Esophagus squamous epithelium (tissue), 5 donors: ENCODE measurements around the gene STK11. TPM values are rescaled to one million over a fixed set of nuclear protein-coding genes. Genes with fewer than 3 reads are reported as not detected.
"Not testable (repeated sequence)": the region's sequence is repeated elsewhere in the genome, so short reads cannot be mapped to it uniquely, and the experiment has no call there.

ENCODE experiments used
- DNase-seq: peaks from one replicate; lab custom pipeline; 2025; lab: John Stamatoyannopoulos, UW
- H3K27ac ChIP-seq, 4 donors: fragments of 200-600 bp; sonication (generic); one replicate each; pipeline ENCODE4 v1.5.1; 2016 to 2019; ENCODE audit warnings: mild to moderate bottlenecking in 1 of 4
- H3K27me3 ChIP-seq, 4 donors: fragments of 200-600 bp; sonication (generic); 1 replicate in 3 of 4; 2 replicates in 1 of 4; pipeline versions ENCODE4 v1.5.1 to v1.6.0; 2017 to 2021; ENCODE audit warnings: antibody characterized with exemption in 1 of 4
- H3K36me3 ChIP-seq, 3 donors: fragments of 200-600 bp; sonication (generic); one replicate each; pipeline ENCODE4 v1.5.1; 2016 to 2019
- H3K4me1 ChIP-seq, 3 donors: fragments of 200-600 bp; sonication (generic); one replicate each; pipeline ENCODE4 v1.5.1; 2017 to 2019
- H3K4me3 ChIP-seq, 4 donors: fragments of 200-600 bp; sonication (generic); 1 replicate in 3 of 4; 2 replicates in 1 of 4; pipeline ENCODE4 v1.5.1; 2016 to 2019; ENCODE audit warnings: mild to moderate bottlenecking in 2 of 4, moderate library complexity in 1 of 4
- H3K9me3 ChIP-seq, 3 donors: fragments of 200-600 bp; sonication (generic); one replicate each; pipeline ENCODE4 v1.5.1; 2016 to 2019
- POLR2A ChIP-seq, 4 donors: fragments of 450-650 bp; IDR thresholded peaks; one replicate each; pipeline ENCODE4 v1.6.1; 2017; ENCODE audit warnings: antibody characterized with exemption in 4 of 4, mild to moderate bottlenecking in 4 of 4, moderate library complexity in 3 of 4
- WGBS, 2 donors: methylation state at CpG; one replicate each; pipeline ENCODE4 v1.1.5; 2018; 5-methylcytosine and 5-hydroxymethylcytosine counted together
- intact Hi-C: fragments of 100-400 bp; cut with DNase I; formaldehyde crosslinking; loops from one replicate; pipeline ENCODE4 v1.15.0; 2022
- total RNA-seq, 4 donors: library from RNA; depleted of rRNA; stranded (reverse); fragments of >200 nt; gene quantifications; one replicate each; pipeline ENCODE4 v1.1.0, GENCODE V29; 2016
- TF ChIP-seq, protein P1 (sequence below), 6 experiments: fragments of 450-650 bp in 4 of 6; fragments of 200-600 bp in 2 of 6; sonication (generic) in 2 of 6; IDR thresholded peaks; one replicate each; pipeline ENCODE4 v1.5.1; 2016 to 2019; ENCODE audit warnings: antibody characterized with exemption in 6 of 6, mild to moderate bottlenecking in 4 of 6, moderate library complexity in 4 of 6
- donor health status: DM: yes; HTN: yes; CAD: no.

Gene STK11
- total RNA-seq, 4 donors from 2014 or later: 59.3 to 68.5 (median 61.6) TPM

GRCh38 chr19:1182727-1183126, 22.9 kb upstream of the STK11 start:
- H3K4me1 ChIP-seq: peaks cover 28 to 66% (median 44%) of the 10 kb centered on the region in 3 donors
- no peak for DNase-seq

DNA sequence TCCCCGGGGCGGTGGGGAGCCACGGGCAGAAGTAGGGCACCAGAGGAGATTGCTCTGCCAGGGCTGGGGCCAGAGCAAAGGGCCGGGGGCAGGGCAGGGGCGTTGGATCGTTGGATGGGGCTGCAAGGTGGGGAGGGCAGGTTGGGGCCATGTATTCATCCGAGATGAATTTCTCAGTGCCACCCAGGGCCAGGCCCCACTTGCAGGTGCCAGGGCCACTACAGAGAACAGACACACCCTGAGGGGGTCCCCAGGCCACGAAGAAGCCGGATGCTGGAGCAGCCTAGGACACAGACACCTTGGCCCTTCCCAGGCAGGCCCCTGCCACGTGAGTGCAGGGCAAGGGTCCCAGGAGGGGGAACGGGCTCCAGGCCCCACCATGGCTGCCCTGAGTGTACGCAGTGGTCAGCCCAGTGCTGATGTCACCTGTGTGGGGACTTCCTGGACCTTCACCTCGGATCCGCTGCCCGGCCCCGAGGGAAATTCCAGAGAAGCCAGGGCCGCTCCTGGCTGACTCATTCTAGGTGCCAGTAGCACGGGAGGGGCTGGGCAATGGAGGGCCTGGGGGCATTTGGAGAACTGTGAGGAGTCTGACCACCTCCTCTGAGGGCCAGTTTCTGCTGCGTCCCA, 21.9 kb upstream of the STK11 start:
- intact Hi-C loops: no loop called here

More at GRCh38 chr19:1182727-1183126, 22.9 kb upstream of the STK11 start:
- H3K9me3 ChIP-seq: no peaks in the 10 kb centered on the region
- H3K27me3 ChIP-seq: no peaks in the 10 kb centered on the region
- H3K4me3 ChIP-seq: no peak overlapping the region
- TF ChIP-seq, protein P1, sequence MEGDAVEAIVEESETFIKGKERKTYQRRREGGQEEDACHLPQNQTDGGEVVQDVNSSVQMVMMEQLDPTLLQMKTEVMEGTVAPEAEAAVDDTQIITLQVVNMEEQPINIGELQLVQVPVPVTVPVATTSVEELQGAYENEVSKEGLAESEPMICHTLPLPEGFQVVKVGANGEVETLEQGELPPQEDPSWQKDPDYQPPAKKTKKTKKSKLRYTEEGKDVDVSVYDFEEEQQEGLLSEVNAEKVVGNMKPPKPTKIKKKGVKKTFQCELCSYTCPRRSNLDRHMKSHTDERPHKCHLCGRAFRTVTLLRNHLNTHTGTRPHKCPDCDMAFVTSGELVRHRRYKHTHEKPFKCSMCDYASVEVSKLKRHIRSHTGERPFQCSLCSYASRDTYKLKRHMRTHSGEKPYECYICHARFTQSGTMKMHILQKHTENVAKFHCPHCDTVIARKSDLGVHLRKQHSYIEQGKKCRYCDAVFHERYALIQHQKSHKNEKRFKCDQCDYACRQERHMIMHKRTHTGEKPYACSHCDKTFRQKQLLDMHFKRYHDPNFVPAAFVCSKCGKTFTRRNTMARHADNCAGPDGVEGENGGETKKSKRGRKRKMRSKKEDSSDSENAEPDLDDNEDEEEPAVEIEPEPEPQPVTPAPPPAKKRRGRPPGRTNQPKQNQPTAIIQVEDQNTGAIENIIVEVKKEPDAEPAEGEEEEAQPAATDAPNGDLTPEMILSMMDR (IDR thresholded peaks at IDR 0.05): no peak
- no peak for TF ChIP-seq POLR2A (IDR thresholded peaks at IDR 0.05)
- WGBS, 2 donors: 62 to 72% methylated on average over 6 to 8 of the region's 11 CpGs
- no peaks in the 10 kb centered on the region for H3K36me3 ChIP-seq
- intact Hi-C loops: no loop called here
- H3K27ac ChIP-seq: peak overlapping the region in 3 of 4 donors; percentile 87 to 92 (median 88)

DNA sequence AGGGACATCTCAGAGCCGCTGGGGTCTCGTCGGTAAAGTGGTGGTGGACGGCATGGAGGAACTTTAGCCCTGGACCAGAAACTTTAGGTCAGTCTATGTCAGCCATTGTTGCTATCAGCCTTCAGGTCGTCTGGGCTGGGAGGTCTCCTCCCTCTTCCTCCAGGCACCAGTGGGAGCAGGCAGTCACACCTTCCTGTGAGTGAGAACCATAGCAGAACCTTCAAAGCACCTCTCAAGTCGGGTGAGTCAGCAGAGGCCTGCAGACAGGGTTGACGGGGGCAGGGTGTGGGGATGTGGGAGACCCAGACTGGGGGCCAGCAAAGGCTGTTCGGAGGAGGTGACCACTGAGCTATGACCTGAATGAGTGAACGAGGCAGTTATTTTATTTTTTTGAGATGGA, 16.2 kb upstream of the STK11 start:
- no peak for TF ChIP-seq POLR2A (IDR thresholded peaks at IDR 0.05)
- TF ChIP-seq, protein P1 (IDR thresholded peaks at IDR 0.05): no peak
- intact Hi-C loops: no loop called here
- Histone ChIP-seq H3K36me3 (no peaks in the 10 kb centered on the region), H3K27me3 (no peaks in the 10 kb centered on the region), H3K4me3 (no peak overlapping the region), H3K9me3 (no peaks in the 10 kb centered on the region), H3K27ac (peak overlapping the region in 1 of 4 donors; percentile 21), H3K4me1 (peaks cover 0 to 32% (median 3%) of the 10 kb centered on the region in 3 donors)
- DNase-seq: no peak
- WGBS, 2 donors: 62 to 76% methylated on average over 6 to 7 of the region's 9 CpGs

More for the DNA sequence above, 21.9 kb upstream of the STK11 start:
- H3K4me1 ChIP-seq: peaks cover 28 to 59% (median 38%) of the 10 kb centered on the region in 3 donors
- H3K27me3 ChIP-seq: no peaks in the 10 kb centered on the region
- no peaks in the 10 kb centered on the region for H3K9me3 ChIP-seq
- H3K27ac ChIP-seq: peak overlapping the region; percentile 62 to 92 (median 88)
- TF ChIP-seq, protein P1 (IDR thresholded peaks at IDR 0.05): no peak
- TF ChIP-seq POLR2A (IDR thresholded peaks at IDR 0.05): no peak
- H3K4me3 ChIP-seq: no peak overlapping the region
- no peak for DNase-seq
- H3K36me3 ChIP-seq: no peaks in the 10 kb centered on the region
- WGBS, 2 donors: 51 to 75% methylated on average over 4 to 5 of the region's 19 CpGs

- intact Hi-C loops: no loop called here
- 89 to 91% methylated on average over 9 of the region's 10 CpGs for WGBS, 2 donors
Measured at GRCh38 chr19:1199531-1199930, 6.0 kb upstream of the STK11 start.

GRCh38 chr19:1200614-1201013, 5.0 kb upstream of the STK11 start:
- WGBS, 2 donors: 82 to 93% methylated on average over 4 of the region's 4 CpGs
- H3K9me3 ChIP-seq, H3K27ac ChIP-seq, DNase-seq, H3K27me3 ChIP-seq, H3K36me3 ChIP-seq, intact Hi-C loops, H3K4me3 ChIP-seq: not testable (repeated sequence)
- H3K4me1 ChIP-seq: peaks cover 0 to 21% (median 5%) of the 10 kb centered on the region in 3 donors

More at GRCh38 chr19:1199531-1199930, 6.0 kb upstream of the STK11 start:
- H3K9me3 ChIP-seq: no peaks in the 10 kb centered on the region
- DNase-seq: no peak
- no peaks in the 10 kb centered on the region for H3K36me3 ChIP-seq
- no peak overlapping the region for H3K4me3 ChIP-seq
- no peak overlapping the region for H3K27ac ChIP-seq
- no peak for TF ChIP-seq POLR2A (IDR thresholded peaks at IDR 0.05)
- TF ChIP-seq, protein P1 (IDR thresholded peaks at IDR 0.05): no peak
- H3K4me1 ChIP-seq: peaks cover 0 to 15% (median under 1%) of the 10 kb centered on the region in 3 donors
- no peaks in the 10 kb centered on the region for H3K27me3 ChIP-seq
